ENCODE data around the gene THOP1. TPM values are rescaled to one million over a fixed set of nuclear protein-coding genes. Genes with fewer than 3 reads are reported as not detected.

Gene THOP1
- total and polyA plus RNA-seq, 10 donors = 31.0 to 96.2 (median 42.8) TPM

- 83 to 92% (median 89%) methylated on average over 23 to 29 of the region's 29 CpGs for WGBS, 5 donors
- H3K27ac ChIP-seq = peak overlapping the region in 7 of 8 donors; percentile 1 to 82 (median 42)
- DNase-seq = peak; percentile 67
These were observed 13.3 kb upstream of the THOP1 start for GRCh38 chr19:2771786-2772674.

DNA sequence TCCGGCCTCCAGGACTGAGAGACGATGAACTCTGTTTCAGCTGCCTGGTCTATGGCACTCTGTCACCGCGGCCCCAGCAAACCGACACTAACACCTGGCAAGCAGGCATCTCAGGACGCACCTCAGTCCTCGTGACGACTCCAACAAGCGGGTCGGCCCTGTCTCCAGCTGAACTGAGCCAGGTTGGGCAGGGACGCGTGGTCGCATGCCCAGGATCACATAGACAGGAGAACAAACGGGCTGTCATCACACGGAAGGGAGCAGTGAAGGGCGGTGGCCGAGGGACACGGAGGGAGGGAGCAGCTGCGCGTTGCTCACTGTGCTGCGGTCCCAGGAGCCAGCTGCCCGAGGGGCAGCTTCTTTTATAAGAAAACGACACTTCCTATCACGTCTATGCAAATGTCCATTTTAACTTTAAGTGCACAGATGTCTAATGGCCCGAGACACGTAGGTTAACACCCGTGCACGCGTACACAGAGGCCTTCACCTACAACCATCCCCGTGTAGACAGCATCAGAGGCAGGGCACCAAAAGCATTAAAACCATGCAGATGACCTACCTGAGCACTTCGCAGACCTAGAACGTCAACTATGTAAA lies 11.1 kb upstream of the THOP1 start:
- intact Hi-C loops (cut with DNase I; ENCODE audit: low total_unique reads) = no loop called here
- Histone ChIP-seq H3K9me3 (no peaks in the 10 kb centered on the region), H3K4me3 (no peak overlapping the region), H3K27ac (peak overlapping the region; percentile 86 to 94 (median 88)), H3K36me3 (peaks cover 0 to 55% (median 0%) of the 10 kb centered on the region in 6 donors), H3K4me1 (peaks cover 27 to 77% (median 62%) of the 10 kb centered on the region in 6 donors), H3K27me3 (replicated peaks in 1 of 7) (no peaks in the 10 kb centered on the region)
- no peak for DNase-seq
- TF ChIP-seq, protein P1, sequence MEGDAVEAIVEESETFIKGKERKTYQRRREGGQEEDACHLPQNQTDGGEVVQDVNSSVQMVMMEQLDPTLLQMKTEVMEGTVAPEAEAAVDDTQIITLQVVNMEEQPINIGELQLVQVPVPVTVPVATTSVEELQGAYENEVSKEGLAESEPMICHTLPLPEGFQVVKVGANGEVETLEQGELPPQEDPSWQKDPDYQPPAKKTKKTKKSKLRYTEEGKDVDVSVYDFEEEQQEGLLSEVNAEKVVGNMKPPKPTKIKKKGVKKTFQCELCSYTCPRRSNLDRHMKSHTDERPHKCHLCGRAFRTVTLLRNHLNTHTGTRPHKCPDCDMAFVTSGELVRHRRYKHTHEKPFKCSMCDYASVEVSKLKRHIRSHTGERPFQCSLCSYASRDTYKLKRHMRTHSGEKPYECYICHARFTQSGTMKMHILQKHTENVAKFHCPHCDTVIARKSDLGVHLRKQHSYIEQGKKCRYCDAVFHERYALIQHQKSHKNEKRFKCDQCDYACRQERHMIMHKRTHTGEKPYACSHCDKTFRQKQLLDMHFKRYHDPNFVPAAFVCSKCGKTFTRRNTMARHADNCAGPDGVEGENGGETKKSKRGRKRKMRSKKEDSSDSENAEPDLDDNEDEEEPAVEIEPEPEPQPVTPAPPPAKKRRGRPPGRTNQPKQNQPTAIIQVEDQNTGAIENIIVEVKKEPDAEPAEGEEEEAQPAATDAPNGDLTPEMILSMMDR (IDR thresholded peaks at IDR 0.05 in 8 of 11, conservative IDR thresholded peaks at IDR 0.05 in 3 of 11) = no peak
- TF ChIP-seq POLR2A (IDR thresholded peaks at IDR 0.05) = no peak
- peak in 1 of 3 donors; percentile 38 for TF ChIP-seq POLR2AphosphoS5 (IDR thresholded peaks at IDR 0.05)
- WGBS, 5 donors = 84 to 91% (median 87%) methylated on average over 31 to 32 of the region's 32 CpGs

More at GRCh38 chr19:2771786-2772674, 13.3 kb upstream of the THOP1 start:
- Histone ChIP-seq H3K4me3 (no peak overlapping the region), H3K36me3 (peaks cover 0 to 55% (median 20%) of the 10 kb centered on the region in 6 donors), H3K9me3 (no peaks in the 10 kb centered on the region), H3K27me3 (replicated peaks in 1 of 7) (no peaks in the 10 kb centered on the region), H3K4me1 (peaks cover 27 to 74% (median 60%) of the 10 kb centered on the region in 6 donors)
- intact Hi-C loops (cut with DNase I; ENCODE audit: low total_unique reads) = no loop called here
- TF ChIP-seq POLR2AphosphoS5 (IDR thresholded peaks at IDR 0.05) = no peak
- TF ChIP-seq POLR2A (IDR thresholded peaks at IDR 0.05) = no peak
- TF ChIP-seq, protein P1 (IDR thresholded peaks at IDR 0.05 in 8 of 11, conservative IDR thresholded peaks at IDR 0.05 in 3 of 11) = no peak

DNA sequence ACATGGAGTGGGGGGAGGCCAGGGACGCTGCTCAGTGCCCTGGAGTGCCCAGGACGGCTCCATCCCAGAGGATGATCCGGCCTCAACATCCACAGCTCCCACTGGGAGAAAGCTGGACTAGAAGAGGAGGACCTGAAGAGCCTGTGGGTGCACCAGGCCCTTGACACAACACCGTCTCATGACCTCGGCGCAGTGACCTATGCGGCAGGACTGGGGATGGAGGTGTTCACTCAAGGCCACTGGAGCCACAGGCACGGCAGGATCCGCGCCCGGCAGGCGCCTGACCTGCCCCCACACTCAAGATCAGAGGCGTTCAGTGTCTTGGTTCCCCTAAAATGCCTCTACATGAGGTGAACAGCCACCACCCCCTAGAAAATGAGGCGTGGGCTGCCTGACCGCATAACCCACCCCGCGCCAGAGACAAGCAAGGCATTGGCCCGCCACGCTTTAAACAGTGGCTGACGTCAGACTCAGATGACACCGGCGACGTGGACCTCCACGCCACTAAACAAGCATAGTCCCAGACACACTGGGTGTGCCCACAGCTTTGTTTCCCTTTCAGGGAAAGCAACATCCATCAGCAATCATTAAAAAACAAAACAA lies 10.2 kb upstream of the THOP1 start:
- no peaks in the 10 kb centered on the region for H3K27me3 ChIP-seq (replicated peaks in 1 of 7)
- intact Hi-C loops (cut with DNase I; ENCODE audit: low total_unique reads) = no loop called here
- H3K9me3 ChIP-seq = no peaks in the 10 kb centered on the region
- DNase-seq = no peak
- H3K27ac ChIP-seq = peak overlapping the region; percentile 86 to 94 (median 88)
- peaks cover 0 to 57% (median 0%) of the 10 kb centered on the region in 6 donors for H3K36me3 ChIP-seq
- WGBS, 5 donors = 60 to 75% (median 70%) methylated on average over 21 to 24 of the region's 24 CpGs
- peak overlapping the region in 2 of 8 donors; percentile 29 to 53 for H3K4me3 ChIP-seq
- TF ChIP-seq POLR2AphosphoS5 (IDR thresholded peaks at IDR 0.05) (peak in 2 of 3 donors; percentile 27 to 43), POLR2A (IDR thresholded peaks at IDR 0.05) (no peak)
- TF ChIP-seq, protein P1 (IDR thresholded peaks at IDR 0.05 in 8 of 11, conservative IDR thresholded peaks at IDR 0.05 in 3 of 11) = no peak
- H3K4me1 ChIP-seq = peaks cover 27 to 79% (median 65%) of the 10 kb centered on the region in 6 donors
